Hepatocyte (in vitro differentiated cells): ENCODE data around the gene SLC17A1. TPM values are rescaled to one million over a fixed set of nuclear protein-coding genes. Genes with fewer than 3 reads are reported as not detected.

Experiments used
- DNase-seq: peaks from one replicate; pipeline ENCODE4 v3.0.0-alpha.2; 2016; ENCODE audit warnings: low spot score
- H2AFZ ChIP-seq: fragments of 200-600 bp; sonication (generic); 2 replicates; pipeline ENCODE4 v1.6.0; 2016; ENCODE audit warnings: antibody characterized with exemption, mild to moderate bottlenecking
- H3K27ac ChIP-seq: fragments of 200-600 bp; sonication (generic); 2 replicates; pipeline ENCODE4 v1.5.1; 2016; ENCODE audit warnings: mild to moderate bottlenecking
- H3K27me3 ChIP-seq: fragments of 200-600 bp; sonication (generic); 2 replicates; pipeline ENCODE4 v1.6.1; 2016
- H3K36me3 ChIP-seq: fragments of 200-600 bp; sonication (generic); replicated peaks from 2 replicates; pipeline ENCODE4 v1.5.1; 2016; ENCODE audit warnings: low read depth; ENCODE audit not compliant: insufficient read depth
- H3K4me1 ChIP-seq: fragments of 200-600 bp; sonication (generic); 2 replicates; pipeline ENCODE4 v1.5.1; 2016; ENCODE audit warnings: mild to moderate bottlenecking, moderate library complexity; ENCODE audit not compliant: insufficient read depth
- H3K4me2 ChIP-seq: fragments of 200-600 bp; sonication (generic); 2 replicates; pipeline ENCODE4 v1.6.0; 2016
- H3K4me3 ChIP-seq: fragments of 200-600 bp; sonication (generic); 2 replicates; pipeline ENCODE4 v1.5.1; 2016; ENCODE audit warnings: mild to moderate bottlenecking
- H3K79me2 ChIP-seq: fragments of 200-600 bp; sonication (generic); 2 replicates; pipeline ENCODE4 v1.6.0; 2017; ENCODE audit warnings: mild to moderate bottlenecking
- H3K9me2 ChIP-seq: fragments of 200-600 bp; sonication (generic); replicated peaks from 2 replicates; pipeline ENCODE4 v1.6.0; 2017; ENCODE audit warnings: mild to moderate bottlenecking; ENCODE audit not compliant: insufficient read depth
- H3K9me3 ChIP-seq: fragments of 200-600 bp; sonication (generic); 2 replicates; pipeline ENCODE4 v1.5.1; 2016; ENCODE audit warnings: low read depth, mild to moderate bottlenecking
- H4K20me1 ChIP-seq: fragments of 200-600 bp; sonication (generic); 2 replicates; pipeline ENCODE4 v1.6.0; 2016; ENCODE audit warnings: mild to moderate bottlenecking; ENCODE audit not compliant: insufficient read depth, poor library complexity, severe bottlenecking
- EZH2 ChIP-seq: fragments of 200-600 bp; sonication (generic); IDR thresholded peaks from 2 replicates; pipeline ENCODE4 v1.6.1; 2016; ENCODE audit warnings: antibody characterized with exemption, mild to moderate bottlenecking, borderline replicate concordance
- EZH2phosphoT487 ChIP-seq: fragments of 200-600 bp; sonication (generic); IDR thresholded peaks from one replicate; pipeline ENCODE4 v1.6.1; 2018; ENCODE audit warnings: antibody characterized with exemption, mild to moderate bottlenecking, low read depth, moderate library complexity; ENCODE audit not compliant: unreplicated experiment, severe bottlenecking
- WGBS: methylation state at CpG from one replicate; pipeline ENCODE4 v1.1.6; 2016; ENCODE audit warnings: low lambda C conversion rate; ENCODE audit errors: missing lambda C conversion rate; 5-methylcytosine and 5-hydroxymethylcytosine counted together
- polyA plus RNA-seq: library from polyadenylated mRNA; unstranded; fragments of >200 nt; fragmentation: Nextera tagmentation; extraction: Ambion mirVana; gene quantifications from 2 replicates; pipeline ENCODE4 v1.2.1, GENCODE V29; 2016
- total RNA-seq: library from RNA; depleted of rRNA; stranded (reverse); fragments of >200 nt; gene quantifications from 2 replicates; pipeline ENCODE4 v1.2.3, GENCODE V29; 2014
- TF ChIP-seq, protein P1 (sequence below): fragments of 200-600 bp; sonication (generic); IDR thresholded peaks from 2 replicates; pipeline ENCODE4 v1.5.1; 2016; ENCODE audit warnings: antibody characterized with exemption, mild to moderate bottlenecking; ENCODE audit not compliant: poor library complexity

Gene SLC17A1
- total and polyA plus RNA-seq, 2 experiments from 2014 or later: 3.2 to 4.0 TPM

DNA sequence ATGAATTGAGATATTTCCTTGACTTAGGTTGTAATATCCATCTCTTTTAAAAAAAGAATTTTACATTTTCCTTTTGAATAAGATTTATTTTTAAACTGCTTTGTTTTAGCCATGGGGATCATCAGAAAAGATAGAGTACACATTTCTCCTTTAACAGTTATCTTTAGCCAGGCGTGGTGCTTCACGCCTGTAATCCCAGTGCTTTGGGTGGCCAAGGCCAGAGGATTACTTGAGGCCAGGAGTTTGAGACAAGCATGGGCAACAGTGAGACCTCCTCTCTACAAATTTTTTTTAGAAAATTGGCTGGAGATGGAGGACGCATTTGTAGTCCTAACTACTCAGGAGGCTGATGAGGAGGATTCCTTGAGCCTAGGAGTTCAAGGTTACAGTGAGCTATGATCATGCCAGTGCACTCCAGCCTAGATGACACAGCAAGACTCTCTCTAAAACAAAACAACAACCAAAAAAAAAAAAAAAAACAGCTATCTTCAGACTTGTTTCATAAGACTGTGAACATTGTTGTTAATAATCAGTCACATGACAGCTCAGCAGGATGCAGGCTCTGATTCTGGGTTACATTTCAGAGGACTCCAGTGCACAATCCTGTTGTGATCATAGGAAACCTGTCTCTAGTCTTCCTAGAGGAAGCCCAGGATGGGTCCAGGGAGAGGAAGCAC is 44.2 kb upstream of the SLC17A1 start:
- no peak overlapping the region for H3K4me2 ChIP-seq
- H3K4me3 ChIP-seq: no peak overlapping the region
- 77% methylated on average over 3 of the region's 3 CpGs for WGBS
- H3K27me3 ChIP-seq: no peaks in the 10 kb centered on the region
- H3K79me2 ChIP-seq: no peaks in the 10 kb centered on the region
- no peaks in the 10 kb centered on the region for H3K9me2 ChIP-seq
- H4K20me1 ChIP-seq: no peaks in the 10 kb centered on the region
- H3K9me3 ChIP-seq: no peaks in the 10 kb centered on the region
- no peak for DNase-seq
- no peak overlapping the region for H2AFZ ChIP-seq
- H3K4me1 ChIP-seq: no peaks in the 10 kb centered on the region
- no peak overlapping the region for H3K27ac ChIP-seq
- TF ChIP-seq EZH2phosphoT487: no peak
- TF ChIP-seq EZH2: no peak
- TF ChIP-seq, protein P1, sequence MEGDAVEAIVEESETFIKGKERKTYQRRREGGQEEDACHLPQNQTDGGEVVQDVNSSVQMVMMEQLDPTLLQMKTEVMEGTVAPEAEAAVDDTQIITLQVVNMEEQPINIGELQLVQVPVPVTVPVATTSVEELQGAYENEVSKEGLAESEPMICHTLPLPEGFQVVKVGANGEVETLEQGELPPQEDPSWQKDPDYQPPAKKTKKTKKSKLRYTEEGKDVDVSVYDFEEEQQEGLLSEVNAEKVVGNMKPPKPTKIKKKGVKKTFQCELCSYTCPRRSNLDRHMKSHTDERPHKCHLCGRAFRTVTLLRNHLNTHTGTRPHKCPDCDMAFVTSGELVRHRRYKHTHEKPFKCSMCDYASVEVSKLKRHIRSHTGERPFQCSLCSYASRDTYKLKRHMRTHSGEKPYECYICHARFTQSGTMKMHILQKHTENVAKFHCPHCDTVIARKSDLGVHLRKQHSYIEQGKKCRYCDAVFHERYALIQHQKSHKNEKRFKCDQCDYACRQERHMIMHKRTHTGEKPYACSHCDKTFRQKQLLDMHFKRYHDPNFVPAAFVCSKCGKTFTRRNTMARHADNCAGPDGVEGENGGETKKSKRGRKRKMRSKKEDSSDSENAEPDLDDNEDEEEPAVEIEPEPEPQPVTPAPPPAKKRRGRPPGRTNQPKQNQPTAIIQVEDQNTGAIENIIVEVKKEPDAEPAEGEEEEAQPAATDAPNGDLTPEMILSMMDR: no peak
- H3K36me3 ChIP-seq: no peaks in the 10 kb centered on the region

DNA sequence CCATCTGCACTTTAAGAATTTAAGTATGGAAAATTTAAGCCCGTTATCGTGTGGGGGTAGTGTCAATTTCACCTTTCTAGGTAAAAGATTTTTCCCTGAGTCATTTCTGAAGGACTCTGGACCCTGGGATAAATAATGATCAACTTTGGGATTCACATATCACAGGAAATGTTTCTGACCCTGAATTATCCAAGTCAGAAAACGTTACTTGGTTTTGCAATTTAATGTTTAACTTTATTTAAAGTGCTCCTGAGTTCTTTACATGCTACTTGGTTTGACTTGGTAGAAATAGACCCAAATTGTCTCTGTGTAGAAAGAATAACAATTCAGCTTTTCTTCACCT is 43.7 kb upstream of the SLC17A1 start:
- Histone ChIP-seq H3K4me2 (no peak overlapping the region), H3K36me3 (no peaks in the 10 kb centered on the region), H3K9me3 (no peaks in the 10 kb centered on the region), H3K27ac (no peak overlapping the region), H3K4me1 (no peaks in the 10 kb centered on the region), H3K4me3 (no peak overlapping the region), H2AFZ (no peak overlapping the region), H4K20me1 (no peaks in the 10 kb centered on the region), H3K9me2 (no peaks in the 10 kb centered on the region), H3K79me2 (no peaks in the 10 kb centered on the region), H3K27me3 (no peaks in the 10 kb centered on the region)
- 67% methylated on average over 3 of the region's 3 CpGs for WGBS
- DNase-seq: no peak
- TF ChIP-seq EZH2: no peak
- TF ChIP-seq, protein P1: no peak
- no peak for TF ChIP-seq EZH2phosphoT487

DNA sequence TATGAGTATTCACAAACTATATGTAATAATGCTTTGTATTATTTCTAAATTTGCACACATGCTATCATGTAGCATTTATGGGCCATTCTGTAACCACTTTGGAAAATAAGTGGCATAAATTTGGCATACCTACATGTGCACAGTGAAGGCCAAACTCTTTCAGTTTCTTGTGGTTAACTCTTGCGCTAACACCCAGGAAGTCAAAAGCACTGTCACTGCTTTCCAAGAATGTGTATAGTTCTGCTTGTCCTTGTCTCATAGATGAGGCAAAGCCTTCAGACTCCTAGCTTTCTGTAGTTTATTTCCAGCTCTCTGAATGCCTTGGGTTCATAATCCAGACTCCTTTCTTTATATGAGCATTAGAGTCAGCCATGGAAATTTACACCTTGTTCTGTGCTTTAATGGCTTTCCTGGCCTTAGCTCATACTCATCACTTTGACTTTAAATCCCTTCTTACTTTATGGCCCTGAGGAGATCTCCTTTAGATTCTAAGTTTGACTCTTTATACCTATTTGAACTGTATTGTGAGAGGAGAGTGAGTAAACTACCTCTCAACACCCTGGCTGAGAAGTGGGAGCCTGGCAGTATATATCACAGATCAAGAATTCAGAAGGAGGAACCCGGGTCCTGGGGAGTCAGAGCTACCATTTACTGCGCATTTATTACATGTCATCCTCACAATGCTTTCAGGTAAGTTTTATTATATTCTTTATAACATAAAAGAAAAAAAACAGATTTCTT is 43.1 kb upstream of the SLC17A1 start:
- H3K36me3 ChIP-seq: no peaks in the 10 kb centered on the region
- H3K4me3 ChIP-seq: no peak overlapping the region
- no peaks in the 10 kb centered on the region for H3K9me2 ChIP-seq
- H3K4me1 ChIP-seq: no peaks in the 10 kb centered on the region
- H3K9me3 ChIP-seq: no peaks in the 10 kb centered on the region
- TF ChIP-seq EZH2: no peak
- no peak for TF ChIP-seq EZH2phosphoT487
- TF ChIP-seq, protein P1: no peak
- no peaks in the 10 kb centered on the region for H4K20me1 ChIP-seq
- no peak overlapping the region for H3K27ac ChIP-seq
- H3K79me2 ChIP-seq: no peaks in the 10 kb centered on the region
- no peak for DNase-seq
- H3K4me2 ChIP-seq: no peak overlapping the region
- no peak overlapping the region for H2AFZ ChIP-seq
- WGBS: 96% methylated on average over 3 of the region's 3 CpGs
- H3K27me3 ChIP-seq: no peaks in the 10 kb centered on the region
